Retinal pigment epithelial cell (primary cell): ENCODE data around the gene KIF2A.

Source experiments
- DNase-seq: peaks from one replicate; pipeline ENCODE4 v3.0.0-alpha.2; 2010; ENCODE audit warnings: low read depth
- H3K4me3 ChIP-seq: 2 replicates; pipeline ENCODE4 v1.5.1; 2011; ENCODE audit warnings: mild to moderate bottlenecking, low read length, control low read depth, moderate library complexity
- CTCF ChIP-seq: conservative IDR thresholded peaks from 2 replicates; pipeline ENCODE4 v1.5.1; 2011; ENCODE audit warnings: low read depth, low read length, control low read depth, inconsistent platforms

Gene KIF2A

GRCh38 chr5:62334082-62334481 lies 28.1 kb downstream of the KIF2A start:
- TF ChIP-seq CTCF, result no peak
- no peak for DNase-seq
- no peak overlapping the region for H3K4me3 ChIP-seq

- TF ChIP-seq CTCF, result peak; percentile 43
- no peak for DNase-seq
- H3K4me3 ChIP-seq, result no peak overlapping the region
Observed at GRCh38 chr5:62340392-62340791, 34.4 kb downstream of the KIF2A start.

- no peak for DNase-seq
- TF ChIP-seq CTCF, result no peak
- no peak overlapping the region for H3K4me3 ChIP-seq
Observed at GRCh38 chr5:62340979-62341378, 35.0 kb downstream of the KIF2A start.

- no peak overlapping the region for H3K4me3 ChIP-seq
- DNase-seq, result no peak
- no peak for TF ChIP-seq CTCF
Observed at GRCh38 chr5:62341783-62342475, 35.9 kb downstream of the KIF2A start.

GRCh38 chr5:62342476-62342837 lies 36.5 kb downstream of the KIF2A start:
- H3K4me3 ChIP-seq, result no peak overlapping the region
- TF ChIP-seq CTCF, result no peak
- no peak for DNase-seq

GRCh38 chr5:62343428-62343827 lies 37.4 kb downstream of the KIF2A start:
- TF ChIP-seq CTCF, result no peak
- DNase-seq, result no peak
- H3K4me3 ChIP-seq, result no peak overlapping the region

GRCh38 chr5:62346748-62347147 lies 40.7 kb downstream of the KIF2A start:
- no peak for TF ChIP-seq CTCF
- no peak for DNase-seq
- H3K4me3 ChIP-seq, result no peak overlapping the region
